GM18519 (cell line): ENCODE results near the gene ELANE.
"Not testable (repeated sequence)": the region's sequence is repeated elsewhere in the genome, so short reads cannot be mapped to it uniquely, and the experiment has no call there.

Experiments
- ATAC-seq: cut with Tn5 transposase; IDR thresholded peaks from one replicate; pipeline ENCODE4 v1.9.1; 2021; ENCODE audit warnings: mild to moderate bottlenecking, moderate library complexity; ENCODE audit not compliant: unreplicated experiment, low FRiP score

Gene ELANE

GRCh38 chr19:835210-835810, 16.8 kb upstream of the ELANE start:
- ATAC-seq = no peak

GRCh38 chr19:840519-841206, 11.4 kb upstream of the ELANE start, which contains the start of gene PRTN3:
TSS of gene PRTN3 (plus strand) at chr19:840999. CDS start at chr19:841009, 10 bp downstream.
- no peak for ATAC-seq

GRCh38 chr19:842802-843179, 9.3 kb upstream of the ELANE start:
- ATAC-seq = not testable (repeated sequence)

- no peak for ATAC-seq
Measured at GRCh38 chr19:843180-843835, 8.8 kb upstream of the ELANE start.

GRCh38 chr19:843836-844545, 8.1 kb upstream of the ELANE start:
- no peak for ATAC-seq

GRCh38 chr19:844546-844971, 7.5 kb upstream of the ELANE start:
- no peak for ATAC-seq

- ATAC-seq = no peak
Measured at GRCh38 chr19:845707-846521, 6.2 kb upstream of the ELANE start.

- ATAC-seq = no peak
Measured at GRCh38 chr19:848386-848921, 3.6 kb upstream of the ELANE start.

- ATAC-seq = not testable (repeated sequence)
Measured at GRCh38 chr19:849195-849594, 2.9 kb upstream of the ELANE start.

- ATAC-seq = no peak
Measured at GRCh38 chr19:850221-850978, 1.7 kb upstream of the ELANE start.

GRCh38 chr19:850979-851335, 1.1 kb upstream of the ELANE start:
- no peak for ATAC-seq

- ATAC-seq = no peak
Measured at GRCh38 chr19:853014-853585, 997 bp downstream of the ELANE start.

- ATAC-seq = not testable (repeated sequence)
Measured at GRCh38 chr19:853614-854220, 1.6 kb downstream of the ELANE start.

- ATAC-seq = no peak
Measured at GRCh38 chr19:854549-854948, 2.4 kb downstream of the ELANE start.

GRCh38 chr19:855142-855541, 3.0 kb downstream of the ELANE start:
- no peak for ATAC-seq

GRCh38 chr19:855566-856120, 3.5 kb downstream of the ELANE start:
- no peak for ATAC-seq

- no peak for ATAC-seq
Measured at GRCh38 chr19:858284-858683, 6.2 kb downstream of the ELANE start.
